Left kidney (tissue), 8 donors: ENCODE results near the gene SPCS1. TPM values are rescaled to one million over a fixed set of nuclear protein-coding genes. Genes with fewer than 3 reads are reported as not detected.
A peak's percentile ranks its signal among the peaks of the same experiment; 100 is the strongest.
"Not testable (repeated sequence)": the region's sequence is repeated elsewhere in the genome, so short reads cannot be mapped to it uniquely, and the experiment has no call there.

ENCODE experiments used
- DNase-seq: peaks from one replicate; pipeline ENCODE4 v3.0.0-alpha.2; 2013
- long read RNA-seq, 8 donors: transcript quantifications; one replicate each; lab custom pipeline, GENCODE V29; 2026
- polyA plus RNA-seq: library from polyadenylated mRNA; unstranded; fragments of 120-200 nt; gene quantifications from one replicate; pipeline ENCODE4 v1.2.1, GENCODE V29; 2013; ENCODE audit not compliant: insufficient read length

Gene SPCS1
- 150 TPM for polyA plus RNA-seq
- long read RNA-seq, donor 1, full-length matches to known transcripts: 165 of 220 reads
- long read RNA-seq, donor 1, partial matches to known transcripts: 50 of 220 reads
- long read RNA-seq, donor 1, other reads (novel, unspliced or antisense): 5 of 220 reads
- long read RNA-seq, donor 2, full-length matches to known transcripts: 142 of 153 reads
- long read RNA-seq, donor 2, partial matches to known transcripts: 5 of 153 reads
- long read RNA-seq, donor 2, other reads (novel, unspliced or antisense): 6 of 153 reads
- long read RNA-seq, donor 3, full-length matches to known transcripts: 92 of 99 reads
- long read RNA-seq, donor 3, partial matches to known transcripts: 0 of 99 reads
- long read RNA-seq, donor 3, other reads (novel, unspliced or antisense): 7 of 99 reads
- long read RNA-seq, donor 4, full-length matches to known transcripts: 23 of 30 reads
- long read RNA-seq, donor 4, partial matches to known transcripts: 7 of 30 reads
- long read RNA-seq, donor 4, other reads (novel, unspliced or antisense): 0 of 30 reads
- long read RNA-seq, donor 5, full-length matches to known transcripts: 178 of 219 reads
- long read RNA-seq, donor 5, partial matches to known transcripts: 41 of 219 reads
- long read RNA-seq, donor 5, other reads (novel, unspliced or antisense): 0 of 219 reads
- long read RNA-seq, donor 6, full-length matches to known transcripts: 162 of 191 reads
- long read RNA-seq, donor 6, partial matches to known transcripts: 29 of 191 reads
- long read RNA-seq, donor 6, other reads (novel, unspliced or antisense): 0 of 191 reads
- long read RNA-seq, donor 7, full-length matches to known transcripts: 202 of 219 reads
- long read RNA-seq, donor 7, partial matches to known transcripts: 10 of 219 reads
- long read RNA-seq, donor 7, other reads (novel, unspliced or antisense): 7 of 219 reads
- long read RNA-seq, donor 8, full-length matches to known transcripts: 63 of 76 reads
- long read RNA-seq, donor 8, partial matches to known transcripts: 7 of 76 reads
- long read RNA-seq, donor 8, other reads (novel, unspliced or antisense): 6 of 76 reads

GRCh38 chr3:52705688-52706686, at the start of gene SPCS1, which contains the start of gene GLT8D1:
SPCS1 (plus strand) TSS chr3:52706106; CDS start chr3:52706247, 141 bp downstream.
GLT8D1 (minus strand) TSS chr3:52705791; CDS start chr3:52700460, 5,331 bp downstream.
- DNase-seq: peak; percentile 87

GRCh38 chr3:52660046-52660445, 45.9 kb upstream of the SPCS1 start:
- DNase-seq: no peak

GRCh38 chr3:52663098-52663497, 42.8 kb upstream of the SPCS1 start:
- no peak for DNase-seq

GRCh38 chr3:52670621-52671521, 35.0 kb upstream of the SPCS1 start:
- no peak for DNase-seq

DNA sequence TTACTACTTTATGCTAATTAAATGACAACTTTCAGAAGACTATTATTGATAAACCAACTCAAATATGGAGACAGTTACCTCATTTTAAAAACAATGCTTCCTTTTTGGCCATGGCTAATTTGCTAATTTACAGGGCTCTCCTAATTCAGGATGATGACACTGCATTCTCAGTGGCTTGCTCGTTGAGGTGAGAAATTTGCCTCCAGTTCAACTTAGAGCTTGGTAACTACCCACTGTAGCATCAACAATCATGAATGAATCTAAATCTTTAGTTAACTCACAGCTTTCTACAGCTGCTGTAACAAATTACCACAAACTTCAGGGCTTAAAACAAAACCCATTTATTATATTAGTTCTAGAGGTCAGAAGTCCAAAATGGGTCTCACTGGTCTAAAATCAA, 34.2 kb upstream of the SPCS1 start:
- DNase-seq: no peak

DNA sequence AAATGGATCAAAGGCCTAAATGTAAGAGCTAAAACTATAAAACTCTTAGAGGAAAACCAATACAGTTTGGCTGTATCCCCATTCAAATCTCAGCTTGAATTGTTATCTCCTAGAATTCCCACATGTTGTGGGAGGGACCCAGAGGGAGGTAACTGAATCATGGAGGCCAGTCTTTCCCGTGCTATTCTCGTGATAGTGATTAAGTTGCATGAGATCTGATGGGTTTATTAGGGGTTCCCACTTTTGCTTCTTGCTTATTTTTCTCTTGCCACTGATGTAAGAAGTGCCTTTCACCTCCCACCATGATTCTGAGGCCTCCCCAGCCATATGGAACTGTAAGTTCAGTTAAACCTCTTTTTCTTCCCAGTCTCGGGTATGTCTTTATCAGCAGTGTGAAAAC, 29.7 kb upstream of the SPCS1 start:
- DNase-seq: not testable (repeated sequence)

DNA sequence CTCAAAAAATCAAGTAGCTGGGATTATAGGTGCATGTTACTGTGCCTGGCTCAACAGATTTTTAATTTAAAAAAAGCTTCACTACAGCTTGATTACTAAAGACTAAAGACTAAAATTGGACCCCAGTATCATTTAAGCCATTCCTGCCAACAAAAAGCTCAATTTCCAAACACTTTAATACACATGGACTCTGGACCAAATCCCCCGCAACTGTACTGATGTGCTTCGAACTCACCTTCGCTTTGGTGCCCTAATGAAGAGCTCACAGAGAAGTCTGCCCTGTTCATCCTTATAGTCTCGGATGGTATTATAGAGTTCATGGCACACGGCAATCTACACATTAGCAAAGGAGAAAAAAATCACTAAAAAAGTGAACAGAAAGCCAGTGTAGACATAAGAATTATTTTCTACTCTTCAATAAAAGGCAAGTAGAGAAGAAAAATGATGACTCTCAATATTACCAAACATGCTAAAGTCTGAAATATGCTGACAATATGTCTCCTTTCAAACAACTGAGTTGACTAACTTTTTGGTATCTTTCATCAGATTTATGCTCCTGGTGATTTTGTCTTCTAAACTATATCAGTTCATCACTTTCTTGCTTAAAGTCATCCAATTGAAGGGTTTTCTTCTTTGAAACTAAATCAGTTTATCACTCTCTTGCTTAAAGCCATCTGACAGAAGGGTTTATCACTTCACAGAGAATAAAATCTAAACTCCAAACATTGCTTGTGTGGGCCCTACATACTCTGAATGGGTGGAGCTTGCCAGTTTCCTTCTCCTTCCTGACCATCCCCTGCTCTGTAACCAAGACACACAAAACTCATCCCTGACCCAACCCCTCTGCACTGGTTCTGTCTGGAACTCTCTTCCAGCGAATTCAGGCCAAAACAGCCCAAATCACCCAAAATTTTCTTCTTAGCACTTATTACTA, 27.4 kb upstream of the SPCS1 start:
- DNase-seq: no peak

DNA sequence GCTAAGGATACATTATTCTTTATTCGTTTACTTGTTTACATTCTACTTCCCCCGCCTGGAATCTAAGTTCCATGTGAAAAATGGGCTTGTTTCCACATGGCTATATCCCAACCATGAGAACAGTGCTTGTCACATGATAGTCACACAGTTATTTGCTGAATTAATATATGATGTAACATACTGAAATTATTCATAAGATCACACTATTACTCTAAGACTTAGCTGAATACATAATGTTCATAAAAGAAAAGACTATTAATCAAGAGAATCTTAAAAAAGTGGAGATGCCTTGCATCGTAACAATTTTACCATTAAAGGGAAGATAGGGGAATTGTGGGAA, 26.7 kb upstream of the SPCS1 start:
- DNase-seq: no peak

DNA sequence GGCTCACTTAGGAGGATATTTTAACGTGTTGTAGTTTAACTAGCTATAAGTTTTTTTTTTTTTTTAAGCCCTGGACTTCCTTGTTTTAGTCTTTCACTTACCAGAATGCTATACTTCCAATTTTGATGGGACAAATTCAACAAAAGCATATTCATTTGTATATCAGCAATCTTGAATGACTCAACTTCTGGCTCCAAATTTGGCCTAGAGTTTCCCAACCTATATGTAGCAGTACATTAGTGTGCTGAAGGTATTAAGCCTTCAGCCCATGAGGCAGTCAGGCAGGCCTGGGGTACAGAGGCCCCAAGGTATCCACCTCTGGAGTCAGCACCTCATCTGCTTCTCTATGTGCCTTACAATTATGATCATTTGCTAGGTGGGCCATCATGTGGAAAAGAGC, 26.1 kb upstream of the SPCS1 start:
- DNase-seq: no peak

DNA sequence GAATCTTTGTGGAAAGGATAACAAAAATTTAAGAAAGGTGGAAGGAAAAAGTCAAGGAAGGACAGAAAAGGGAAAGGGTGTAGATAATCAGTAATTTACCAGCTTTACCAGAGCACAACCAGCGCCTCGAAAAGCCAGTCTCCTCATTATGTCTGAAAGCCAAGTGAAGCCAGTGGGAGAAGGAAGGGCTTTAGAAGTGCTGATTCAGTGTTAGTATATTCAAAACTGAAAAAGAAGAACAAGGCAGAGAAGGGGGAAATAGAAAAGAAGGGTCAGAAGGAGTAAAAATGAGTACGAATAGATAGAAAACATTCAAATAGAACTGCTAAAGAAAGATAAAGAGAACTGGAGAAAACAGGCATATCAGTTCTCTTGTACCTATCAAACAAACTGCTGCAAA, 24.3 kb upstream of the SPCS1 start:
- no peak for DNase-seq

DNA sequence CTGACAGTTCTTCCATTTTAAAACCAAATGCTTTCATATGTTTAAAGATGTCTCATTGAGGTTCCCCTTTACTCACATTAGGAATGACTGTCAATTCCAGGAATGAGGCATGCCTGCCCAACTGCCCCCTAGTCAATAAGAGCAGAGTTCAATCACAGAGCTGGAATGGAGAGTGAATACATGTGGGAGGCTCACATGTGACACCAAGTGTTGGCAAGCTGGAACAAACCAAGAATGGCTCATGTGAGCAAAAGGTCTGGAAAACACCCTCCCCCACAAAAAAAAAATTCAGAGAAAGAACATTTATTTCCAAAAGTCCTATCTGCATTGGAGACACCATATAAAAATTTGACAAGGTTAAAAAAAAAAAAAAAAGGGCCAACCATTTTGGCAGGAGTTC, 23.9 kb upstream of the SPCS1 start:
- peak; percentile 22 for DNase-seq

DNA sequence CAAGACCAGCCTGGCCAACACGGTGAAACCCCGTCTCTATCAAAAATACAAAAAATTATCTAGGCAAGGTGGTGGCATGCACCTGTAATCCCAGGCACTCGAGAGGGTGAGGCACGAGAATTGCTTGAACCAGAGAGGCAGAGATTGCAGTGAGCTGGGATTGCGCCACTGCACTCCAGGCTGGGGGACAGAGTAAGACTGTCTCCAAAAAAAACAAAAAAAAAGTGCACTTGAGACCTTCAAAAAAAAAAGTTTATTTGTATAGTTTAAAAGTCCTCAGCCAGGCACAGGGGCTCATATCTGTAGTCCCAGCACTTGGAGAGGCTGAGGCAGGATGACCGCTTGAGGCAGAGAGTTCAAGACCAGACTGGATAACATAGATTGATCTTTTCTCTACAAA, 22.3 kb upstream of the SPCS1 start:
- DNase-seq: no peak

DNA sequence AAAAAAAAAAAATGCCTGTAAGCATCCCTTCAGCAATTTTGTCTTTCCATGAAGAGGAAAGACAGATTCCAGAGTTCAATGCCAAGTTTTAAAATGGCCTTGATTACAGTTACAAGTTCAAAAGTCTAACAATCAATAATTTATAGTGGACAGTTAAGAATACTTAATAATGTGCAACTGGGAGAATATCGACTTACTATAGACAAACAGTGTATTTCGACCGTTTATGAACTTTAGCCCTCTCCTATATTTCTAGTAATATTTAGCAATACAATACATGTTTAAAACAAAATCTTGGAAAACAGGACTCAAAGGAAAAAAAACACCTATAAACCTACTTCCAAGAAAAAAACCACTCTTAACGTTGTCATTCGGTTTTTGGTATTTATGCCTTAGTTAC, 21.7 kb upstream of the SPCS1 start:
- no peak for DNase-seq

- DNase-seq: peak; percentile 59
These were observed 20.6 kb upstream of the SPCS1 start for GRCh38 chr3:52685285-52685708.

DNA sequence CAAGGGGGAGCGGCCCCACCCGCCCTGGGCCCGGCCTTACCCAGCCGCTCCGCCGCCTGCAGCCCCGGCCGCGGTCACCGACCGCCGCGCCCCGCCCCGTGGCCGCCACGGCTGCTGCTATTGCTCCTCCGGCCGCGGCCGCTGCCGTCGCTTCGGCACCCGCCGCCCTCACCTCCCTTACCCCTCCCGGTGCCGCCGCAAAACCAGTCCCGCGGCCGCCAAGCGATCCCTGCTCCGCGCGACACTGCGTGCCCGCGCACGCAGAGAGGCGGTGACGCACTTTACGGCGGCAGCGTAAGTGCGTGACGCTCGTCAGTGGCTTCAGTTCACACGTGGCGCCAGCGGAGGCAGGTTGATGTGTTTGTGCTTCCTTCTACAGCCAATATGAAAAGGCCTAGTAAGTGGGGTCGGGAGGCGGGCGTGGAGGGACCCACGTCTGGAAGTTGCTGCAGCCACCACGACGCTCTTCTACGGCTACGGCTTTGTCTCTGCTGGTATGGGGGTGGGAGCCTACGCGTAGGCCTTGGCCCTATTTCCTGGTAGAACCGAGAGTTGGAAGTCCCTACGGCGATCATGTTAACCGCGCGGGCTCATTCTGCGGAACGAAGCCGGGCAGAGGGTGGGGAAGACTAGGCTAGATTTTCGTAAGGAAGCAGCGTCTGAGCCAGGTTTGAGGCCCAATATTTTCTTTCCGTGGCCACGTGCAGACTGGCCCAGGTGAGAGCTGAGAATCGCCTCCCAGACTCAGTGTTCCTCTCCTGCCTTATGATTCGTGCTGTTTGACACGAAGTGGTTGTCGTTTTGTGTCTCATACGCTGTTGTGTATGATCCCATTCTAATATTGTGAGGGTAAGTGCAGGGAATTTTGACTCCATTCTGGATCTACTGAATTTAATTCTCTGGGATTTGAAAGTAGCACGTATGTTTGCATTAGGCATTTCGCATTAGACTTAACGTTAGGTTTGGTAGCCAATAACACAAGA, 19.9 kb upstream of the SPCS1 start, which contains the start of the genes GNL3 and PBRM1:
GNL3 (plus strand) TSS at position 324 of the 983 bp plus-strand sequence; CDS start at position 385, 61 bp downstream.
PBRM1 (minus strand) TSS at position 205 of the 983 bp plus-strand sequence.
- DNase-seq: peak; percentile 94

- DNase-seq: no peak
These were observed 17.6 kb upstream of the SPCS1 start for GRCh38 chr3:52688266-52688665.

GRCh38 chr3:52689151-52689550, 16.8 kb upstream of the SPCS1 start:
- DNase-seq: no peak

- no peak for DNase-seq
These were observed 15.3 kb upstream of the SPCS1 start for GRCh38 chr3:52690560-52690959.
